Measurements from ENCODE around the gene TPST2.

The TPST2 gene

DNA sequence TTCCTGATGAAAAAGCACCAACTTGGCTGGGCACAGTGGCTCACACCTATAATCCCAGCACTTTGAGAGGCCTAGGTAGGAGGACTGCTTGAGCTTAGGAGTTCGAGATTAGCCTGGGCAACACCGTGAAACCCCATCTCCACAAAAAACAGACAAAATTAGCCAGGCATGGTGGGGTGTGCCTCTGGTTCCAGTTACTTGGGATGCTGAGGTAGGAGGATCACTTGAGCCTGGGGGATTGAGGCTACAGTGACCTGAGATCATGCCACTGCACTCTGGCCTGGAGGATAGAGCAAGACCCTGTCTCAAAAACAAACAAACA, 109.4 kb downstream of the TPST2 start:
- TF ChIP-seq SIN3A (IDR thresholded peaks at IDR 0.05; ENCODE audit: borderline replicate concordance, insufficient read depth, low read length) (no peak), FOXP2 (optimal IDR thresholded peaks at IDR 0.05; ENCODE audit: borderline replicate concordance, extremely low read depth, extremely low read length, insufficient read depth) (no peak), POLR2AphosphoS5 (IDR thresholded peaks at IDR 0.05; ENCODE audit: low read depth, low read length) (no peak), TAF1 (IDR thresholded peaks at IDR 0.05; ENCODE audit: borderline replicate concordance, insufficient read depth, low read length) (no peak)
- TF ChIP-seq, protein P1, sequence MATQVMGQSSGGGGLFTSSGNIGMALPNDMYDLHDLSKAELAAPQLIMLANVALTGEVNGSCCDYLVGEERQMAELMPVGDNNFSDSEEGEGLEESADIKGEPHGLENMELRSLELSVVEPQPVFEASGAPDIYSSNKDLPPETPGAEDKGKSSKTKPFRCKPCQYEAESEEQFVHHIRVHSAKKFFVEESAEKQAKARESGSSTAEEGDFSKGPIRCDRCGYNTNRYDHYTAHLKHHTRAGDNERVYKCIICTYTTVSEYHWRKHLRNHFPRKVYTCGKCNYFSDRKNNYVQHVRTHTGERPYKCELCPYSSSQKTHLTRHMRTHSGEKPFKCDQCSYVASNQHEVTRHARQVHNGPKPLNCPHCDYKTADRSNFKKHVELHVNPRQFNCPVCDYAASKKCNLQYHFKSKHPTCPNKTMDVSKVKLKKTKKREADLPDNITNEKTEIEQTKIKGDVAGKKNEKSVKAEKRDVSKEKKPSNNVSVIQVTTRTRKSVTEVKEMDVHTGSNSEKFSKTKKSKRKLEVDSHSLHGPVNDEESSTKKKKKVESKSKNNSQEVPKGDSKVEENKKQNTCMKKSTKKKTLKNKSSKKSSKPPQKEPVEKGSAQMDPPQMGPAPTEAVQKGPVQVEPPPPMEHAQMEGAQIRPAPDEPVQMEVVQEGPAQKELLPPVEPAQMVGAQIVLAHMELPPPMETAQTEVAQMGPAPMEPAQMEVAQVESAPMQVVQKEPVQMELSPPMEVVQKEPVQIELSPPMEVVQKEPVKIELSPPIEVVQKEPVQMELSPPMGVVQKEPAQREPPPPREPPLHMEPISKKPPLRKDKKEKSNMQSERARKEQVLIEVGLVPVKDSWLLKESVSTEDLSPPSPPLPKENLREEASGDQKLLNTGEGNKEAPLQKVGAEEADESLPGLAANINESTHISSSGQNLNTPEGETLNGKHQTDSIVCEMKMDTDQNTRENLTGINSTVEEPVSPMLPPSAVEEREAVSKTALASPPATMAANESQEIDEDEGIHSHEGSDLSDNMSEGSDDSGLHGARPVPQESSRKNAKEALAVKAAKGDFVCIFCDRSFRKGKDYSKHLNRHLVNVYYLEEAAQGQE (IDR thresholded peaks at IDR 0.05; ENCODE audit: insufficient read depth in 1 of 2, low read depth in 2 of 2, low read length in 2 of 2) = no peak

DNA sequence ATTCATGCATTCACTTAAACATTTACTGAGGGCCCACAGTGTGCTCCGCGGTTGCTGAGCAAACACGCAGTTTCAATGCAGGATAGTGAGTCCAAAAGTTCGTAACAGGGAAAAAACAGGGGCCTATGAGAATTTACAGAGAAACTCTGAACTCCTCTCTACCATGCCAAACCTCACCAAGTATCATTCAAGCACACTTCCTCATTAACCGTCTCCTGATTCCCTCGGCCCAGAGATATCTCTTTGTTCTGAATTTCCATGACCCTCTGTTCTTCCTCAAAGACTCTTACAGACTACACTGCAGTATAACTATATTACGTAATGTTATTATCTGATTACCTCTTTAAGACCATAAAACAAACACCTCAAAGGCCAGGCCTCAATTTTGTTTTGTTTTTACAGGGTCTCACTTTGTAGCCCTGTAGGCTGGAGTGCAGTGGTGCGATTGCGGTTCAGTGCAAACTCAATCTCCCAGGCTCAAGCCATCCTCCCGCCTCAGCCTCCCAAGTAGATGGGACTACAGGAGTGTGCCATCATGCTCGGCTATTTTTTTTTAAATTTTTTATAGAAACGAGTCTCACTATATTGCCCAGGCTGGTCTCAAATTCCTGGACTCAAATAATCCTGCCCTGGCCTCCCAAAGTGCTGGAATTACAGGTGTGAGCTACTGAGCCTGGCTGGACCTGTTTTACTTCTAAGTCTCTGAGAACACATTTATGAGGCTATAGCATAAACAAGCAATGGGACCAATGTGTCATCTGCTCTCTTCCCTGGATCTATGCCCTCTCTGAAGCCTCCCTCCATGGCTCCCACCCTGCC, 109.9 kb downstream of the TPST2 start:
- no peak for TF ChIP-seq SIN3A (IDR thresholded peaks at IDR 0.05; ENCODE audit: borderline replicate concordance, insufficient read depth, low read length)
- TF ChIP-seq, protein P1 (IDR thresholded peaks at IDR 0.05; ENCODE audit: insufficient read depth in 1 of 2, low read depth in 2 of 2, low read length in 2 of 2) = no peak
- TF ChIP-seq FOXP2 (optimal IDR thresholded peaks at IDR 0.05; ENCODE audit: borderline replicate concordance, extremely low read depth, extremely low read length, insufficient read depth) = no peak
- TF ChIP-seq TAF1 (IDR thresholded peaks at IDR 0.05; ENCODE audit: borderline replicate concordance, insufficient read depth, low read length) = no peak
- TF ChIP-seq POLR2AphosphoS5 (IDR thresholded peaks at IDR 0.05; ENCODE audit: low read depth, low read length) = no peak

DNA sequence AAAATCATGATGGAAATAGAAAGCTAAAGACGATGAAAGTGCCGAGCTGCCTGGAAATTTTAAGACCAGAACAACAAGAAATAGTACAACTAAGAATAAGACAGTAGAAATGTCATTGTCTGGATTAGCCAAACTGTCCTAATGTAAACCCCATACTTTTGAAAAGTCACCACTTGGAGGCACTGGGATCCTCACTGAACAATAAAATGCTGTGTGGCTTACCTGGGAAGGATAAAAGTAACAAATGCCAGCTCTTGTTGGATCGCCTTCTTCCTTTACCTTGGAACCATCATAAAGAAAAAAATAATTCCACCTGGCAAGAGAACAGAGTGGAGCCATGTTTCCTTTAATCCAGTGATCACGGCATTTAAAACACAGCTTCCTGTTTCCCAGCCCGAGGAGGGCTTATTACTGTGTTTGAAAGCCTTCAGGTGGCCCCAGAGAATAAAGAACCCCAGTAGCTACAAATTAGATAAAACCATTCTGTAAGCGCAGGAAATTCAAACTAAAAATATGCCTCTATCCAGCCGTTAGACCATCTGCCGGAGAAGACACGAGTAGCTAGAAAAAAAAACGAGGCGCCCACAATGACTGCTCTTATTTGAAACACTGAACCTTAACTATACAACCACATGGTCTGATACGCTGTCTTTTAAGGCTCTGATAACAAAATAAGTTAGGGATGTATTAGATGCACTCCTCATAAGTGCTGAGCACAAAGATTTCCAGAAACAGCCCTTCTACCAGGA, 110.7 kb downstream of the TPST2 start:
- TF ChIP-seq FOXP2 (optimal IDR thresholded peaks at IDR 0.05; ENCODE audit: borderline replicate concordance, extremely low read depth, extremely low read length, insufficient read depth) (no peak), POLR2AphosphoS5 (IDR thresholded peaks at IDR 0.05; ENCODE audit: low read depth, low read length) (no peak), TAF1 (IDR thresholded peaks at IDR 0.05; ENCODE audit: borderline replicate concordance, insufficient read depth, low read length) (no peak), SIN3A (IDR thresholded peaks at IDR 0.05; ENCODE audit: borderline replicate concordance, insufficient read depth, low read length) (no peak)
- TF ChIP-seq, protein P1 (IDR thresholded peaks at IDR 0.05; ENCODE audit: insufficient read depth in 1 of 2, low read depth in 2 of 2, low read length in 2 of 2) = no peak

DNA sequence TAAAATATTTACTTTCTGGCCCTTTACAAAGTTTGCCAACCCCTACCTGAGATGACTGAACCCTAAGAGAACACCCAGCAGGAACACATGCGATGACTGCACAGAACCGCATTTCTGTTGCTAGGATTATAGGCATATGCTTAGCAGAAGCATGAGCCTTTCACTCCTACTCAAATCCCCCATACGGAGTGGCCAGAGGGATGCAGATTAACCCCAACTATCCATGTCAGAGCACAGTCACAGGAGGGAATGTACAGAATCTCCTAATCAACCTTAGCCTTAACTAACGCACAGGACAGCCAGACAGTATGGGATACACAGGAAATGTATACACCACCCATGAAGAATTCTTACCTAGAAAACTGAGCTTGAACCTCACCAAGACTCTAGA, 112.6 kb downstream of the TPST2 start:
- TF ChIP-seq SIN3A (IDR thresholded peaks at IDR 0.05; ENCODE audit: borderline replicate concordance, insufficient read depth, low read length) (no peak), POLR2AphosphoS5 (IDR thresholded peaks at IDR 0.05; ENCODE audit: low read depth, low read length) (no peak), FOXP2 (optimal IDR thresholded peaks at IDR 0.05; ENCODE audit: borderline replicate concordance, extremely low read depth, extremely low read length, insufficient read depth) (no peak), TAF1 (IDR thresholded peaks at IDR 0.05; ENCODE audit: borderline replicate concordance, insufficient read depth, low read length) (no peak)
- TF ChIP-seq, protein P1 (IDR thresholded peaks at IDR 0.05; ENCODE audit: insufficient read depth in 1 of 2, low read depth in 2 of 2, low read length in 2 of 2) = no peak

Data from PFSK-1 (cell line).